Skeletal muscle satellite cell (primary cell): ENCODE results near the gene PHF23.

Source experiments
- H3K27me3 ChIP-seq: 2 replicates; pipeline ENCODE4 v1.7.0; 2013; ENCODE audit warnings: low read length; ENCODE audit not compliant: control insufficient read depth, insufficient read depth
- H3K36me3 ChIP-seq: 2 replicates; pipeline ENCODE4 v1.7.0; 2013; ENCODE audit warnings: mild to moderate bottlenecking, control low read depth, low read length; ENCODE audit not compliant: insufficient read depth
- H3K4me1 ChIP-seq: 2 replicates; pipeline ENCODE4 v1.7.0; 2013; ENCODE audit warnings: low read length; ENCODE audit not compliant: control insufficient read depth, insufficient read depth
- H3K4me2 ChIP-seq: 2 replicates; pipeline ENCODE4 v1.7.0; 2013; ENCODE audit warnings: mild to moderate bottlenecking, low read length
- H3K4me3 ChIP-seq: 2 replicates; pipeline ENCODE4 v1.7.0; 2013; ENCODE audit warnings: low read length
- H3K9ac ChIP-seq: 2 replicates; pipeline ENCODE4 v1.7.0; 2013; ENCODE audit warnings: mild to moderate bottlenecking, low read depth, low read length, moderate library complexity
- H3K9me3 ChIP-seq: replicated peaks from 2 replicates; pipeline ENCODE4 v1.7.0; 2013; ENCODE audit warnings: mild to moderate bottlenecking, control low read depth, low read length

The PHF23 gene

GRCh38 chr17:7215652-7216180 lies 23.5 kb downstream of the PHF23 start:
- peak overlapping the region; percentile 88 for H3K4me2 ChIP-seq
- H3K9me3 ChIP-seq, result no peaks in the 10 kb centered on the region
- H3K36me3 ChIP-seq, result no peaks in the 10 kb centered on the region
- peak overlapping the region; percentile 74 for H3K9ac ChIP-seq
- peak overlapping the region; percentile 72 for H3K4me3 ChIP-seq
- H3K27me3 ChIP-seq, result no peaks in the 10 kb centered on the region
- peaks cover 50% of the 10 kb centered on the region for H3K4me1 ChIP-seq

- Histone ChIP-seq H3K4me2 (peak overlapping the region; percentile 88), H3K9ac (peak overlapping the region; percentile 10), H3K27me3 (no peaks in the 10 kb centered on the region), H3K4me1 (peaks cover 45% of the 10 kb centered on the region), H3K36me3 (no peaks in the 10 kb centered on the region), H3K9me3 (no peaks in the 10 kb centered on the region), H3K4me3 (peak overlapping the region; percentile 61)
Measured at GRCh38 chr17:7215136-7215638, 24.1 kb downstream of the PHF23 start.

DNA sequence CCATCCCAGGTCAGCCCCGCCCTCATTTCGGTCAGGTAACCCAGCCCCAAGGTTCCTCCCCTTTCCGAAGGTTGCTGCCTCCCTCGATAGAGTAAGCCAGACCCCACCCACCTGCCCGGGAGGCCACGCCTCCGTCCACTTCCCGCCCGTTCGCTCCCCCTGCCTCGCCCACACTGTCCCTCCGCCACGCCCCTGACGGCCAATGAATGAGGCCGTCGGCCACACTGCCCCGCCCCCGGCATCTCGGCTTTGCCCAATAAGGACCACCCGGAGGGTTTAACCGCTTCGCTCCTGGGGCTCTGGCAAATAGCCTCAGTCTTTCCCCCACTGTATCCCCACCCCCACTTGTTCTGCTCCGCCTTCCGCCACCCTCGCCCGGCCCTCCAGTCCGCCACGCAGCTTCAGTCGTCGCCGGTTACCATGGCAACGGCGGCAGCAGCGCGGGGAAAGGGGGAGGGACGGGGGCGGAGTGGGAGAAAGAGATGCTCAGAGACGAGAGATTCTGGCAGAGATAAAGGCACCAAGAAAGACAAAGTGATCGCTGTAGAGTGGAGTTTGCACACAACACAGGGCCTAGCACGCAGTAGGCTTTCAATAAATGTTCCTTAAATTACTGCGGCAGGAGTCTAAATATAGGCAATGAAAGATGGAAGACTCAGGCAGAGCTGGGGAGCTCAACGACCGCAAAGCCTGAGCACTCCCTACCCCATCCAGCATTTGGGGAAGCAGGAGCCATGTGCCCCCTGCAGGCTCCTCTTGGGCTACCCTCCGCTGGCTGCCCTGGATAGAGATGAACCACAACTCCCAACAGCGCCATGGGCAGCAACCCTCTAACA lies 24.7 kb downstream of the PHF23 start:
- H3K36me3 ChIP-seq, result no peaks in the 10 kb centered on the region
- peak overlapping the region; percentile 62 for H3K9ac ChIP-seq
- H3K27me3 ChIP-seq, result no peaks in the 10 kb centered on the region
- peak overlapping the region; percentile 88 for H3K4me2 ChIP-seq
- no peaks in the 10 kb centered on the region for H3K9me3 ChIP-seq
- peaks cover 44% of the 10 kb centered on the region for H3K4me1 ChIP-seq
- peak overlapping the region; percentile 77 for H3K4me3 ChIP-seq

- no peaks in the 10 kb centered on the region for H3K9me3 ChIP-seq
- H3K4me1 ChIP-seq, result peaks cover 38% of the 10 kb centered on the region
- H3K36me3 ChIP-seq, result no peaks in the 10 kb centered on the region
- peak overlapping the region; percentile 62 for H3K9ac ChIP-seq
- peak overlapping the region; percentile 77 for H3K4me3 ChIP-seq
- no peaks in the 10 kb centered on the region for H3K27me3 ChIP-seq
- H3K4me2 ChIP-seq, result peak overlapping the region; percentile 88
Measured at GRCh38 chr17:7213895-7214299, 25.4 kb downstream of the PHF23 start.

DNA sequence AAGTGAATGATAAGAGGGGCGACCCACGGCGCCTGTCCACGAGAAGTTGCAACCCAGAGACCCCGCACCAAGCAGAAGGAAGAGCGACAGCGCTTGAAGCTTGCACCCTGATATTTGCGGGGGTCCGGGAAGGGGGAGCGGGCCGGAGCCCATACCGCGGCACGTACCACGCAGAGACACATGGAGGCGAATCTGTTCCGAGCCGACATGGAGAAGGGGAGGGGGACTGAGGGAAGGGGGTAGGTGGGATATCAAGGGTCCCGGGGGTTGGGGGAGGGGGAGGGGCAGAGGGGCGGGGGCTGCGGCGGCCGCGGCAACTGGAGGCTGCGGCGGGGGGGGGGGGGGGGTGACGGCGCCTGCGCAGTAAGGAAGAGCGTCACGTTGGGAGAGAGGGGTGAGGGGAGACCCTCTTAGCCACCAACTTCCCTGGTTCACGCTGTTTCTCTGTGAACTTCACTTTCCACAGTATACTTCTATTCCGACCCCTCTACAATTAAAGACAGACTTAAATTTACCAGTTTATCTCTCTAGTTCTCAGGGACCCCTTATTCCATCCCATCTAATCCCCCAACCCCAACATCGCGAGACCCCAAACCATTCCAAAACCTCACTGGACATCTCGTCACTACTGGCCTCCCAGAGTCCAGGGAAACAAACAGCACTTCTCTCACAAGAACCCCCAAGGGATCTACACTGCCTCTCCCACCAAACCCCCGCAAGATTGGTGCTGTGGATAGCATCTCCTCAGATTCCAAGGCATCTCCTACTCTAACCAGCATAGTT lies 27.6 kb downstream of the PHF23 start:
- no peak overlapping the region for H3K9ac ChIP-seq
- no peaks in the 10 kb centered on the region for H3K36me3 ChIP-seq
- no peaks in the 10 kb centered on the region for H3K27me3 ChIP-seq
- no peaks in the 10 kb centered on the region for H3K9me3 ChIP-seq
- H3K4me2 ChIP-seq, result no peak overlapping the region
- no peak overlapping the region for H3K4me3 ChIP-seq
- H3K4me1 ChIP-seq, result peaks cover 32% of the 10 kb centered on the region

DNA sequence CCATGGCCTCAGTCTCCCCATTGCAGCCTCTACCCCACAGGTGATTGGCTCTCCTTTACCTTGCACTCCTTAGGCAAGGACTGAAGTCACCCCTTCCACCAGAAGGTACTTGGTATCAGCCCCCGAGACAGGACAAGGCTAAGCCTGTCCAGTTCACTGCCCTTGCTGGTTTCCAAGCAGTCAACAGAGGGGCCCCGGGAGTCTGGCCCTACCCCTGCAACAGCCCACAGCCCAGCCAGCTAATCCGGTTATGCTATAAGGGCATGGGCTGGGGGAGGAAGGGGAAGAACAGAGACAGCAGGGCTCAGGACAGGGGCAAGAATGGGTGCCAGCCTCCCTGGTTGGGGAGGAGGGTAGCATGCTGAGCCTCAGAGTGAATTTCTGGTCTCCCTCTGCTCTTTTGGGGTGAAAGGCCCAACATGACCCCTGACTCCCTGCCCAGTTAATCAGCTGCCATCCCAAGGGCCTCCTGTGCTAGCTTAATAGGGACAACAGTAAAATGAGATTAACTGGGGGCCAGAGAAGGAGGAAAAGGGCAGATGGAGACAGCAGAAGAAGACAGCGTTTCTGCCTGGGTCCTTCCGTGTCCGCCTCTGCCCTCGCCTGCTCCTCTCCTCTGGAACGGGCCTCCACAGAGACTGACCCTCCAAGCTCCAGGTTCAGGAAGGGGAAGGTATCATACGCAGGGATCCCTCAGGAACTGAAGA lies 30.4 kb downstream of the PHF23 start:
- Histone ChIP-seq H3K9ac (no peak overlapping the region), H3K9me3 (no peaks in the 10 kb centered on the region), H3K4me3 (no peak overlapping the region), H3K4me2 (no peak overlapping the region), H3K36me3 (peaks cover 2% of the 10 kb centered on the region), H3K4me1 (peaks cover 19% of the 10 kb centered on the region), H3K27me3 (no peaks in the 10 kb centered on the region)

DNA sequence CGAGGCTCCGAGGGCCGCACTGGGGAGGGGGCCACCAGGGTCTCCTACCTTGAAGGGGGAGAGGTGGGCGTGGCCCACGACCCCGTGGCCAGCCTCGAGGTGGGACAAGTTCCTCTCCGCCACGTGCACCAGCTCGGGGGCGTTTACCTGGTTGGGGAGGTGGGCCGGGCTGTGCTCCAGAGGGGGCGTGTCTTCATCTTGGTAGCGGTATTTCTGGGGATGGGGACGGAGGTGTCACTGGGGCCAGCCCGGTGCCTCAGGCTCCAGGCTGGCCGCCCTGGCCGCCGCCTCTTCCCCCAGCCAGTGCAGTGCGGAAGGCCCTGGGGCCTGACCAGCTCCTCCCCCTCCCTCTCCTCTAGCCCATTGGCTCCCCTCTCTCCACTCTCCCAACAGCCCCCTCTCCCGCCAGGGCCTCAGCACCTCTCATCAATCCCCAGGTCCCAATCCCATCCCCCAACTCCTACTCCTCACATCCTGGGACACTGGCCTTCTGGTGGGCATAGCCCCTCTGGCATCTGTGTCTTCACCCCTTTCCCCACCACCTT lies 31.2 kb downstream of the PHF23 start:
- Histone ChIP-seq H3K36me3 (peaks cover 10% of the 10 kb centered on the region), H3K4me1 (peaks cover 14% of the 10 kb centered on the region), H3K27me3 (no peaks in the 10 kb centered on the region), H3K9ac (no peak overlapping the region), H3K9me3 (no peaks in the 10 kb centered on the region), H3K4me2 (no peak overlapping the region), H3K4me3 (no peak overlapping the region)

DNA sequence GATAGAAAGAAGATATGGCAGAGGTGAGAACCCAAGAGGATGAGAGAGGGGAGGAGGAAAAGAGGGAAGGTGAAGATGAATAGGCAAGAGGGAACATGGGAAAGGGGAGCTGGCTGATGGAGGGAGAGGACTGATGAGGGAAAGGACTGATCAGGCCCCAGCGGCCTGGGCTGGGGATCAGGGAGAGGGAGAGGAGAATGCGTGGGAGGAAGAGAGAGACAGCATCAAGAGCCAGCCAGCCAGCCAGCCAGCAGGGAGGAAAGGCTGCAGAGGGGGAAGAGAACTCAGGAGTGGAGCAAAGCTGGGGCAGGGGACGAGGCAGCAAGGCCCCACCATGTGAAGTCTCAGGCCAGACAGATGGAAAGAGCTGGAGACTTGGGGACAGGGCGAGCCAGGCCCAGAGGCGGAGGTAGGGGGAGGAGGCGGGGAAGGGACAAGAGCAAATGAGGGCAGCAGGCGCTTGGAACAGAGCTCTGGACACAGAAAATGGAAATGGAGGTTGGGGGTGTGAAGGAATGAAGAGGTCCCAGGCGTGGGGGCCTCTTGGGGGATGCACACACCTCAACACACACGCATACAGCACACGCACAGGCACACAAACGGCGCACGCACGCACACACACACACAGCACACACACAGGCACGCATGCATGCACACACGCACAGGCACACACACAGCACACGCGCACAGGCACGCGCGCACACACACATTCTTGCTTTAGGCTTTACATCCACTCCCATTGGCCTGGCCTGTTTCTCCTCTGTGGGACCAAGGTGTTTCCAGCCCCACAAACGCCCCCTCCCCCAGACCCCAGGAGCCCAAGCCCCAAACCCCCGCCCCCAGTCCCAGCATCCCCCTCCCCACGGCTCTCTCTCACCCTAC lies 31.9 kb downstream of the PHF23 start:
- H3K36me3 ChIP-seq, result peaks cover 16% of the 10 kb centered on the region
- no peaks in the 10 kb centered on the region for H3K9me3 ChIP-seq
- peaks cover 14% of the 10 kb centered on the region for H3K4me1 ChIP-seq
- peak overlapping the region; percentile 4 for H3K4me2 ChIP-seq
- no peak overlapping the region for H3K9ac ChIP-seq
- H3K27me3 ChIP-seq, result no peaks in the 10 kb centered on the region
- no peak overlapping the region for H3K4me3 ChIP-seq

- Histone ChIP-seq H3K36me3 (peaks cover 16% of the 10 kb centered on the region), H3K9ac (peak overlapping the region; percentile 47), H3K4me1 (peaks cover 14% of the 10 kb centered on the region), H3K9me3 (no peaks in the 10 kb centered on the region), H3K4me3 (peak overlapping the region; percentile 62), H3K4me2 (peak overlapping the region; percentile 76), H3K27me3 (no peaks in the 10 kb centered on the region)
Measured at GRCh38 chr17:7205561-7205960, 33.7 kb downstream of the PHF23 start.

- no peaks in the 10 kb centered on the region for H3K27me3 ChIP-seq
- H3K36me3 ChIP-seq, result peaks cover 19% of the 10 kb centered on the region
- H3K9me3 ChIP-seq, result no peaks in the 10 kb centered on the region
- H3K4me2 ChIP-seq, result peak overlapping the region; percentile 76
- H3K4me1 ChIP-seq, result peaks cover 14% of the 10 kb centered on the region
- H3K4me3 ChIP-seq, result peak overlapping the region; percentile 62
- H3K9ac ChIP-seq, result peak overlapping the region; percentile 47
Measured at GRCh38 chr17:7204828-7205461, 34.3 kb downstream of the PHF23 start.
